ENCODE data around the gene BSG.
"Not testable (repeated sequence)": the region's sequence is repeated elsewhere in the genome, so short reads cannot be mapped to it uniquely, and the experiment has no call there.

BSG gene

GRCh38 chr19:604355-604754, 32.0 kb downstream of the BSG start:
- no peaks in the 10 kb centered on the region for H3F3A ChIP-seq (ENCODE audit: low read depth)
- no peak overlapping the region for H3K9ac ChIP-seq (ENCODE audit: low read depth, low read length, poor library complexity, severe bottlenecking)
- H4K20me1 ChIP-seq (ENCODE audit: insufficient read depth, low read length, poor library complexity, severe bottlenecking) = no peaks in the 10 kb centered on the region
- no peaks in the 10 kb centered on the region for H3K9me2 ChIP-seq (replicated peaks; ENCODE audit: low read depth, low read length)
- no peaks in the 10 kb centered on the region for H3K27me3 ChIP-seq (ENCODE audit: insufficient read depth, low read length, poor library complexity, severe bottlenecking)
- H3K79me2 ChIP-seq (ENCODE audit: insufficient read depth, low read length) = no peaks in the 10 kb centered on the region
- H3K4me2 ChIP-seq (ENCODE audit: low read depth, low read length, poor library complexity, severe bottlenecking) = no peak overlapping the region
- no peaks in the 10 kb centered on the region for H3K36me3 ChIP-seq (ENCODE audit: insufficient read depth, low read length)
- TF ChIP-seq CTCF (conservative IDR thresholded peaks at IDR 0.05; ENCODE audit: low read length) (no peak), EZH2phosphoT487 (IDR thresholded peaks at IDR 0.05; ENCODE audit: borderline replicate concordance) (no peak)
- H2AFZ ChIP-seq (ENCODE audit: low read length) = no peak overlapping the region
- no peaks in the 10 kb centered on the region for H3K4me1 ChIP-seq (ENCODE audit: insufficient read depth, low read length, poor library complexity, severe bottlenecking)
- no peak overlapping the region for H3K4me3 ChIP-seq (ENCODE audit: low read length, poor library complexity, severe bottlenecking)
- no peaks in the 10 kb centered on the region for H3K9me3 ChIP-seq (ENCODE audit: insufficient read depth, low read depth, low read length)

- H3K27me3 ChIP-seq (ENCODE audit: insufficient read depth, low read length, poor library complexity, severe bottlenecking); H3K79me2 ChIP-seq (ENCODE audit: insufficient read depth, low read length); H3F3A ChIP-seq (ENCODE audit: low read depth); H3K36me3 ChIP-seq (ENCODE audit: insufficient read depth, low read length); H3K4me1 ChIP-seq (ENCODE audit: insufficient read depth, low read length, poor library complexity, severe bottlenecking); H3K9me2 ChIP-seq (replicated peaks; ENCODE audit: low read depth, low read length); H3K4me3 ChIP-seq (ENCODE audit: low read length, poor library complexity, severe bottlenecking); H4K20me1 ChIP-seq (ENCODE audit: insufficient read depth, low read length, poor library complexity, severe bottlenecking); H3K9ac ChIP-seq (ENCODE audit: low read depth, low read length, poor library complexity, severe bottlenecking); H3K9me3 ChIP-seq (ENCODE audit: insufficient read depth, low read depth, low read length); H3K4me2 ChIP-seq (ENCODE audit: low read depth, low read length, poor library complexity, severe bottlenecking); H2AFZ ChIP-seq (ENCODE audit: low read length): not testable (repeated sequence)
- TF ChIP-seq CTCF (conservative IDR thresholded peaks at IDR 0.05; ENCODE audit: low read length) = peak; percentile 55
Observed at GRCh38 chr19:605061-605971, 32.9 kb downstream of the BSG start.

GRCh38 chr19:607301-608154, 35.1 kb downstream of the BSG start:
- Histone ChIP-seq H3K4me3 (ENCODE audit: low read length, poor library complexity, severe bottlenecking) (no peak overlapping the region), H3K4me1 (ENCODE audit: insufficient read depth, low read length, poor library complexity, severe bottlenecking) (no peaks in the 10 kb centered on the region)
- TF ChIP-seq CTCF (conservative IDR thresholded peaks at IDR 0.05; ENCODE audit: low read length) = no peak
- no peak for TF ChIP-seq EZH2phosphoT487 (IDR thresholded peaks at IDR 0.05; ENCODE audit: borderline replicate concordance)

More at GRCh38 chr19:607301-608154, 35.1 kb downstream of the BSG start:
- no peaks in the 10 kb centered on the region for H3K9me3 ChIP-seq (ENCODE audit: insufficient read depth, low read depth, low read length)
- no peaks in the 10 kb centered on the region for H3K79me2 ChIP-seq (ENCODE audit: insufficient read depth, low read length)
- H3K27me3 ChIP-seq (ENCODE audit: insufficient read depth, low read length, poor library complexity, severe bottlenecking) = no peaks in the 10 kb centered on the region
- H3K4me2 ChIP-seq (ENCODE audit: low read depth, low read length, poor library complexity, severe bottlenecking) = no peak overlapping the region
- H3K9ac ChIP-seq (ENCODE audit: low read depth, low read length, poor library complexity, severe bottlenecking) = no peak overlapping the region
- H3F3A ChIP-seq (ENCODE audit: low read depth) = no peaks in the 10 kb centered on the region
- no peaks in the 10 kb centered on the region for H3K9me2 ChIP-seq (replicated peaks; ENCODE audit: low read depth, low read length)
- H4K20me1 ChIP-seq (ENCODE audit: insufficient read depth, low read length, poor library complexity, severe bottlenecking) = no peaks in the 10 kb centered on the region
- H2AFZ ChIP-seq (ENCODE audit: low read length) = no peak overlapping the region
- H3K36me3 ChIP-seq (ENCODE audit: insufficient read depth, low read length) = no peaks in the 10 kb centered on the region

Data from Loucy (cell line).